Urothelium cell line (cell line): ENCODE measurements around the gene HOXA1.
"Not testable (repeated sequence)": the region's sequence is repeated elsewhere in the genome, so short reads cannot be mapped to it uniquely, and the experiment has no call there.

ENCODE experiments used
- DNase-seq: peaks from one replicate; pipeline ENCODE4 v3.0.0; 2011; ENCODE audit warnings: low spot score, mixed read lengths
- FAIRE-seq: peaks from 2 replicates; lab custom pipeline; 2011; peaks lifted over from hg19 to GRCh38; lab: Jason Lieb, UNC

Gene HOXA1

DNA sequence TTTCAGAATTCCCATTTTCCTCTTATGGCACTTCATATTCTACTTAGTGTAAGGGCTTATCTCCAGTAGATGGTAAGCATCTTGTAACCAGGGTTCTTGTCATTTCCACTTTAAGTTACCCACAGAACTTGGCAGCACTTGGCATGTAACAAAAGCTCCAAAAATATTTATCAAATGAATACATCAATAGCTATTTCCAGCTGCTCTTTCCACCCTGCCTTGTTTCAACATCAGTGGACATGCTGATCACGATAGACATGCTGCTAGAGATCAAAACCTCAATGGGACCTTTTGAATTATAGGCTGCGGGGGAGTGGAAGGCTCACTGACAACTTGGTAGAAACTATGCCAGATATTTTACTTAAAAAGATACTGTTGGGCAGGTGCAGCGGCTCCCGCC lies 32.9 kb downstream of the HOXA1 start:
- no peak for DNase-seq
- no peak for FAIRE-seq

DNA sequence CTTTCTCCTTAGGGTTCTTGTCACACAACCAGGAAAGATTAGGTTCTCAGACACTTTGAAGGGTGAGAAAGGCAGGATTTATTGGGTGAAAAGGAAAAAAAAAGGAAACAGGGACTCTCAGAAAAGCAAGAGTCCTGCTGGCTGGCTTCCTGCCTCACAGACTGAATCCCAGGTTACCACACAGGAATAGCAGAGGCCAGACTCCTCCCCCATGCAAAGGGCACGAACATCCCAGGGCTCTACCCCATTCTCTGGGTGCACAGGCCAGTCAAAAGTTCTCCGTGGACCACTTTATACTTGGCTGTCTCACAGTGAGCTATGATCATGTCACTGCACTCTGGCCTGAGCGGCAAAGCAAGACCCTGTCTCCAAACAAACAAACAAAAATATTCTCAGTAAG lies 42.6 kb downstream of the HOXA1 start:
- DNase-seq = no peak
- FAIRE-seq = no peak

DNA sequence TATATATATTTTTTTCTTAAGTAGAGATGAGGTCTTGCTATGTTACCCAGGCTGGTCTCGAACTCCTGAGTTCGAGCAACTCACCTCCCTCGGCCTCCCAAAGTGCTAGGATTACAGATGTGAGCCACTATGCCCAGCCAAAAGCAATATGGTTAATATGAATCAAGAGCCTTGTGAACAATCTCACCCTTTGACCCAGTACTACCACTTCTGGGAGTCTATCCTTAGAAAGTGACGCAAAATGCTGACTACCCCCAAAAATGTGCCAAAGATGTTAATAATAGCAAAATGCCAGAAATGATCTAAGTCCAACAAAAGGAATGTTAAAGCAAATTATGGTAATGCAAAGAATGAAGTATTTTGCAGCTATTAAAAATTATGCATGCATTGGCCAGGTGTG lies 44.3 kb downstream of the HOXA1 start:
- DNase-seq = no peak
- FAIRE-seq = no peak

DNA sequence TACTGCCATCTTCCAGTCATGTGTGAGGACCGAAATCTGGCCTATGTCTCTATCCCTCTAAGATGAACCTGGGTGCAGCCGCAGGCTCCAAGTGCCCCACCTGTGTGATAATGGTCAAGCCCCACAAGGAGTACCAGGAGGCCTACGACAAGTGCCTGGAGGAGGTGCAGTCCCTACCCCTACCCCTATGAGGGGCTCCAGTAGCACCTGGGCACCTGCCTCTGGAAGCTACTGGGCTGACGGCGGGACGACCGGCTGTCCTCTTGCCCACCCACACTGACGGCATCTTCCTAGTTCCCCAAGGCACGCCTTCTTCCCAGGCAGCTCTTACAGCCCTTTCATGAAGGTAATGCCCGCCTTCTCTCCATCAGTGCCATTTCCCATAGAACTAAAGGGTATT lies 47.4 kb downstream of the HOXA1 start:
- FAIRE-seq = no peak

DNA sequence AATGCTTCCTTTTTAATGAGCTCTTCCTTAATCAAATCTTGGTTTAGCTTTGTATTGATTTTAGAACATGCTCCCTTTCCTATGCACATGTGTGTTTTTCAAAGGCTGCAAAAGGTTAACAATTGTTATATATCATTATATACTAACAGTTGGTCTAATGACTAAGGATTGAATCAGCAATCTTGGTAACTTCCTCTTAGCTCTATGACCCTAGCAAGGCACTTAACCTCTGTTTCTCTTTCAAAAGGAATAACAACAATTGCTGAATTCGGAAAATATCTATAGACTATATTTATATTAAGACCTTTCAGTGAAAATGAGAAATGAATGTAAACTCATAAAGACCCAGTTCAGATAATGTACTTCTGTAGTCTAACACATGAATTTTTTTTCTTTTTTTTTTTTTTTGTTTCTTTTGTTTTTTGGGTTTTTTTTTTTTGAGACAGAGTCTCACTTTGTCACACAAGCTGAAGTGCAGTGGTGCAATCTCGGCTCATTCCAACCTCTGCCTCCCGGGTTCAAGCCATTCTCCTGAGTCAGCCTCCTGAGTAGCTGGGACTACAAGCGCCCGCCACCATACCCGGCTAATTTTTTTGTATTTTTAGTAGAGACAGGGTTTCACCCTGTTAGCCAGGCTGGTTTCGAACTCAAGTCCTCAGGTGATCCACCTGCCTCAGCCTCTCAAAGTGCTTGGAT lies 48.8 kb downstream of the HOXA1 start:
- FAIRE-seq (no peak), DNase-seq (no peak)

More for the DNA sequence above, 47.4 kb downstream of the HOXA1 start:
- no peak for DNase-seq

DNA sequence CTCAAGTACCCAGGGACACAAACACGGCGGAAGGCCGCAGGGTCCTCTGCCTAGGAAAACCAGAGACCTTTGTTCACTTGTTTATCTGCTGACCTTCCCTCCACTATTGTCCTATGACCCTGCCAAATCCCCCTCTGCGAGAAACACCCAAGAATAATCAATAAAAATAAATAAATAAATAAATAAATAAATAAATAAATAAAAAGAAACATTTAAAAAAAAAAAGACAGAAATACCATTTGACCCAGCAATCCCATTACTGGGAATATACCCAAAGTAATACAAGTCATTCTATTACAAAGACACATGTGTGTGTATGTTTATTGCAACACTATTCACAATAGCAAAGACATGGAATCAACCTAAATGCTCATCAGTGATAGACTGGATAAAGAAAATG lies 49.8 kb downstream of the HOXA1 start:
- DNase-seq, FAIRE-seq: not testable (repeated sequence)

DNA sequence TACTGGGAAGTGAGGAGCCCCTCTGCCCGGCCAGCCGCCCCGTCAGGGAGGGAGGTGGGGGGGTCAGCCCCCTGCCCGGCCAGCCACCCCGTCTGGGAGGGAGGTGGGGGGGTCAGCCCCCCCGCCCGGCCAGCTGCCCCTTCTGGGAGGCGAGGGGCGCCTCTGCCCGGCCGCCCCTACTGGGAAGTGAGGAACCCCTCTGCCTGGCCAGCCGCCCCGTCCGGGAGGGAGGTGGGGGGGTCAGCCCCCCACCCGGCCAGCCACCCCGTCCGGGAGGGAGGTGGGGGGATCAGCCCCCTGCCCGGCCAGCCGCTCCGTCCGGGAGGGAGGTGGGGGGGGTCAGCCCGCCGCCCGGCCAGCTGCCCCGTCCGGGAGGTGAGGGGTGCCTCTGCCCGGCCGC lies 50.7 kb downstream of the HOXA1 start:
- not testable (repeated sequence) for DNase-seq, FAIRE-seq
